Mesodermal cell (in vitro differentiated cells): ENCODE results near the gene KAT2B.

Experiments
- H3K27ac ChIP-seq: 2 replicates; pipeline ENCODE4 v1.7.0; 2013; ENCODE audit warnings: mild to moderate bottlenecking, low read depth, low read length, moderate library complexity; ENCODE audit not compliant: severe bottlenecking
- H3K36me3 ChIP-seq: 2 replicates; pipeline ENCODE4 v1.7.1; 2013; ENCODE audit warnings: mild to moderate bottlenecking, low read length, moderate library complexity; ENCODE audit not compliant: control insufficient read depth, insufficient read depth
- H3K4me1 ChIP-seq: one replicate; pipeline ENCODE4 v1.7.1; 2013; ENCODE audit warnings: mild to moderate bottlenecking, low read length; ENCODE audit not compliant: insufficient read depth, control insufficient read depth, poor library complexity, severe bottlenecking
- H3K4me3 ChIP-seq: 2 replicates; pipeline ENCODE4 v1.7.0; 2013; ENCODE audit warnings: low read length, control low read depth, mild to moderate bottlenecking; ENCODE audit not compliant: insufficient read depth, poor library complexity, severe bottlenecking; ENCODE audit errors: extremely low read depth
- H3K9me3 ChIP-seq: 2 replicates; pipeline ENCODE4 v1.7.1; 2013; ENCODE audit warnings: mild to moderate bottlenecking, low read length, moderate library complexity; ENCODE audit not compliant: control insufficient read depth
- WGBS, 2 experiments: methylation state at CpG; one replicate each; pipeline ENCODE4 v1.1.5; 2013; ENCODE audit warnings: missing lambda C conversion rate in 2 of 2; ENCODE audit not compliant: insufficient coverage in 2 of 2; 5-methylcytosine and 5-hydroxymethylcytosine counted together

KAT2B gene

DNA sequence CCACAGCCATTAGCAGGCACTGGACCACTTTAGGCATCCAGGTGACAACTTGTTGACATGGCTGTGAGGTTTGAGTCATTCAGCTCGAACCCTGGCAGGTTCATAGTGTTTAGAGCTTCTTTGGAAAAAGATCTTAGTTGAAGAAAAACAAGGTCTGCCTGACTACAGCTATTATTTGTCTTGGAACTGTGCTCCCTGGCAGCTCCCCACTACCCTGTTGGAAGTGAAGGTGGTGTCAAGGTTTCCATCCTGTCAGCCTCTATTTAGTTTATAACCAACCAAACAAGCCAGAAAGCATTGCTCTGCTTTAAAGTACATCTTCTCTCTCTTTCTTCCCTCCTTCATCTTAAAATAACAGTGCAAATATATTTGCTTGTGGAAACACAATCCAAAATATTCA is 56.8 kb downstream of the KAT2B start:
- Histone ChIP-seq H3K9me3 (no peaks in the 10 kb centered on the region), H3K36me3 (no peaks in the 10 kb centered on the region), H3K4me1 (no peaks in the 10 kb centered on the region), H3K4me3 (no peak overlapping the region), H3K27ac (no peak overlapping the region)
- WGBS, 2 experiments = 20% methylated on average over 1 of the region's 1 CpG; no CpG with 5 or more reads in 1 of the 2 experiments

DNA sequence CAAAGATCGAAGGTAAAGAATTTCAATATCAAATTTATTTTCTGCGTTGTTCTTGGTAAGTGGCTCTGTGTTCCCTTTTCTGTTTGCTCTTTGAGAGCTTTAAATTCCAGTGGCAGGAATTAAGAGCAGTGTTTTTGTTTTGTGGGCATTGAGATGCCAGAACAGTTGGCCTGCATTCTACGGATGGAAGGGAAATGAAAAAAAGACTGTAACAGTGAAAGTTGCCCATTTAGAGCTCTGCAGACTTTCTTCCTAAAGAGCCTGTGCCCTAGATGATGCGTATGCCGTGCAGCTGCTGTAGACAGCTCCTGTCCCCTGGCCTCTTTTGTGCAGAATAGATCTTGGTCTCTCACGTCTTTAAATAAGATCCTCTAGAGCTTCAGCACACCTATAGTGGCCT is 58.8 kb downstream of the KAT2B start:
- Histone ChIP-seq H3K4me3 (no peak overlapping the region), H3K9me3 (no peaks in the 10 kb centered on the region), H3K4me1 (no peaks in the 10 kb centered on the region), H3K27ac (no peak overlapping the region), H3K36me3 (no peaks in the 10 kb centered on the region)
- 79 to 86% methylated on average over 4 to 6 of the region's 6 CpGs for WGBS, 2 experiments

DNA sequence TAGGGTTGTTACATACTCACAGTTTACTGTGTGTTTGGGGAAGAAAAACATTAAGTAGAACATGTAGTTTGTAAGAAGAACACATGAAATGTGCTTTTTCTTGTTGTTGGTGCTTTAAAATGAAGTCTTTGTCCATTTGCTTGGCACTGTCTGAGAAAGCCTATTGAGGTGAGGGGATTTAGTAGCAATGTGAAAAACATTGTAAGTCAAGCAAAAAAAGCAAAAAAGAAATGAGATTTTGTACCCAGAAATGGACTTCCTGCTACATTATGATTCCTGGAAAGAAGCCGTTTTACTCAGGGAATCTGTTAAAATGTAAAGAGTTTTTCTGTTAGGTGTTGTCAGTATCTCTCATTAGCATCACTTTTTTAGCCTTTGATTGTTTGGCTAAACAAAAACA is 59.9 kb downstream of the KAT2B start:
- H3K4me1 ChIP-seq = no peaks in the 10 kb centered on the region
- no peaks in the 10 kb centered on the region for H3K36me3 ChIP-seq
- WGBS, 2 experiments = 83% methylated on average over 1 of the region's 1 CpG; no CpG with 5 or more reads in 1 of the 2 experiments
- H3K27ac ChIP-seq = no peak overlapping the region
- H3K4me3 ChIP-seq = no peak overlapping the region
- no peaks in the 10 kb centered on the region for H3K9me3 ChIP-seq

DNA sequence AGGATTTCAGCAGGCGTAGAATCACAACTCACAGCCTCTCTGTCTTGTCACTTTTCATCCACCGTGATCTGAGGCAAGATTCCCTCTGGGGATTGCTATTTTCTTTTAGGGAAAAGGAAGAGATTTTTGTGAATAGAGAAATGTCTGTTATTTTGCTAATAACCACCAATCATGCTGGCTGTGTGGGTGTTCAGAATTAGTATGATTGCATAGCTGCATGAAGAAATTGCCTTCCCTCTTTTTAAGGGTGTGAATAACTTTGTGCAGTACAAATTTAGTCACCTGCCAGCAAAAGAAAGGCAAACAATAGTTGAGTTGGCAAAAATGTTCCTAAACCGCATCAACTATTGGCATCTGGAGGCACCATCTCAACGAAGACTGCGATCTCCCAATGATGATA is 60.8 kb downstream of the KAT2B start:
- 93% methylated on average over 3 of the region's 5 CpGs; no CpG with 5 or more reads in 1 of the 2 experiments for WGBS, 2 experiments
- H3K4me1 ChIP-seq = no peaks in the 10 kb centered on the region

DNA sequence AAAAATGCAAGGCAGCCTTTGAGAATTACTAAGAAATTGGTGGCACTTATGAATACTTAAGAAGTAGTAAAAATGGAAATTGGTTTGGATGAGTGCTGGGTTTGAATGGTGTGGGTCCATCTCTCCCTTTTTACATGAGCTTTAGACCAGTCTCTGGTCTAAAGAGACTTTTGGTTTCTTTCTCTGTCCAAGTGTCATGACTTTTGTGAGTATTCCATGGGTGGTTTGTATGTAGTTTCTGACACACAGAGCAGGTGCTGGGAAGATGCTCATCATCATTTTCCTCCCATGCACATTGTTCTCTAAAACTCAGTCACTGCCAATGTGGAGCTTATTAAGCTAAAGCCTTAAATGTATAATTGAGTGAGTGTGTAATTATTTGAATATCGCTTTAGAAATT is 63.5 kb downstream of the KAT2B start:
- Histone ChIP-seq H3K4me1 (no peaks in the 10 kb centered on the region), H3K27ac (no peak overlapping the region), H3K4me3 (no peak overlapping the region), H3K36me3 (no peaks in the 10 kb centered on the region), H3K9me3 (no peaks in the 10 kb centered on the region)
- WGBS, 2 experiments = 67 to 83% methylated on average over 1 of the region's 1 CpG

More for the DNA sequence above, 60.8 kb downstream of the KAT2B start:
- H3K27ac ChIP-seq = no peak overlapping the region
- H3K36me3 ChIP-seq = no peaks in the 10 kb centered on the region
- no peaks in the 10 kb centered on the region for H3K9me3 ChIP-seq
- no peak overlapping the region for H3K4me3 ChIP-seq

DNA sequence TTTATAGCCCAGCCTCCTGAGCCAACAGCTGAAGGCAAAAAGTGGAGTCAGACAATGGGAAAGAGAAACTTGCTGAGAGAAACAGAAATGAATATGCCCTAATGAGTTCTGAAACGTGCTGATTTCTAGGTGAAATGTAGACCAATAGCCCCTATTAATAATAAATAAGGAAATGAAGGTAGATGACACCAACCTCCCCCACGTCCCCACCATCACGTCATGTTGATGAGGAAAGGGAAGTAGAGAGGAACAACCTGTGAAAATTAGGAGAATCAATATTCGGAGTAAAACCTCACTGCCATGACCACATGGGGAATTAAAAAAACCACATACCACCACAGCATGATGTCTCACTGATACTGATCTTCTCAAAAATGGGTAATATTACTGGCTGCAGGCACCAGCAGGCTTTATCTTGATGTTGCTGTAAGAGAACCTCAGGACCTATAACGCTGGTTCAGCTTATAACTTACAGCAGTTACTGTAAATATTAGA is 64.0 kb downstream of the KAT2B start:
- no peaks in the 10 kb centered on the region for H3K36me3 ChIP-seq
- no peaks in the 10 kb centered on the region for H3K4me1 ChIP-seq
- no peak overlapping the region for H3K4me3 ChIP-seq
- WGBS, 2 experiments = 86% methylated on average over 1 of the region's 5 CpGs; no CpG with 5 or more reads in 1 of the 2 experiments
- no peaks in the 10 kb centered on the region for H3K9me3 ChIP-seq
- H3K27ac ChIP-seq = no peak overlapping the region

DNA sequence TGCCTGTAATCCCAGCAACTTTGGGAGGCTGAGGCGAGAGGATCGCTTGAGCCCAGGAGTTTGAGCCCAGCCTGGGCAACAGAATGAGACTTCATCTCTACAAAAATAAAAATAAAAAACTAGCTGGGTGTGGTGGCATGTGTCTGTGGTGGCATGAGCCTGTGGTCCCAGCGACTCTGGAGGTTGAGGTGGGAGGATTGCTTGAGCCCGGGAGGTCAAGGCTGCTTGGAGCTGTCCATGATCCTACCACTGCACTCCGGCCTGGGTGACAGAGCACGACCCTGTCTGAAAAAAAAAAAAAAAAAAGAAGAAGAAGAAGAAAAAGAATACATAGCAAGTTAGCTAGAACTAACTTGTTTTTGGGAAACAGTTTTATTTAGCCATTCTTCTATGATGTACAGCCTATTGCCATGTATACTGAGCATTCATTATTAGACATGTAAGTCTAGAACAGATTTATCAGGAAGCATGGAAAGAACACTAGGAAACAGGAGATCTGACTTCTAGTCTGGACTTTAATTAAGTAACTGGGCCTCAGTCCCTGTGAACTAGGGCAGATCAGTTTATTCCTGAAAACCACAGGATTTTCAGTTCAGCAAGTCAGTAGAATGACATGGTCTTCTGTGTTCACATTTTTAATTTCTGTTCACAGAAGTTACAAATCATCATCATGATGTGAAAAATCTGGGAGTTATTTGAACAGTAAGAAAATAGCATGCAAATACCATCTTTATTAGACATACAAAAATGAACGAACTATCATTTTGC is 65.5 kb downstream of the KAT2B start:
- no peak overlapping the region for H3K27ac ChIP-seq
- H3K9me3 ChIP-seq = no peaks in the 10 kb centered on the region
- no peak overlapping the region for H3K4me3 ChIP-seq
- H3K36me3 ChIP-seq = no peaks in the 10 kb centered on the region
- H3K4me1 ChIP-seq = no peaks in the 10 kb centered on the region
- 71 to 82% methylated on average over 3 to 5 of the region's 7 CpGs for WGBS, 2 experiments

DNA sequence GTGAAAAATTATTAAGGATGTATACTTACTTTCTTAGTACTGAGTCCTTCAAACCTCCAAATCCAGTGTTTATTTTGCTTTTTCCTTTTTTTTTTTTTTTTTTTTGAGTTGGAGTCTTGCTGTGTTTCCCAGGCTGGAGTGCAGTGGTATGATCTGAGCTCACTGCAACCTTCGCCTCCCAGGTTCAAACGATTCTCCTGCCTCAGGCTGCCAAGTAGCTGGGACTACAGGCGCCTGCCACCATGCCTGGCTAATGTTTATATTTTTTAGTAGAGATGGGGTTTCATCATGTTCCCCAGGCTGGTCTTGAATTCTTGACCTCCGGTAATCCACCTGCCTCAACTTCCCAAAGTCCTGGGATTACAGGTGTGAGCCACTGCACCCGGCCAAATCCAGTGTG is 67.5 kb downstream of the KAT2B start:
- Histone ChIP-seq H3K27ac (no peak overlapping the region), H3K4me3 (no peak overlapping the region), H3K36me3 (no peaks in the 10 kb centered on the region), H3K4me1 (no peaks in the 10 kb centered on the region), H3K9me3 (no peaks in the 10 kb centered on the region)
- WGBS, 2 experiments = 90 to 100% methylated on average over 1 to 2 of the region's 5 CpGs

DNA sequence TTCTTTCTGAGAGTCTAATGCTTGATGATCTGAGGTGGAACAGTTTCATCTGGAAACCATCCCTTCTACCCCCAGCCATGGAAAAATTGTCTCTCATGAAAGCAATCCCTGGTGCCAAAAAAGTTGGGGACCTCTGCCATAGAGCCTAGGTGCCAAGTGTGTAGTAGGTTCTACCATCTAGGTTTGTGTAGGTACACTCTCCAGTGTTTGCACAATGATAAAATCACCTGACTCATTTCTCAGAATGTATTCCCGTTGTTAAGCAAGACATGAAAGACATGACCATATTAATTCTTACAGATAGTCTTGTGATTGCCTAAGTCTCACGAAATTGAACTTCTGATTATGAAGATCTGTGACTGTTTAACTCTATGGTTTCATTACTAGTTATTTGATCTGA is 68.6 kb downstream of the KAT2B start:
- WGBS, 2 experiments = no CpG with 5 or more reads among the region's 2 CpGs
- Histone ChIP-seq H3K27ac (no peak overlapping the region), H3K36me3 (no peaks in the 10 kb centered on the region), H3K4me1 (no peaks in the 10 kb centered on the region), H3K9me3 (no peaks in the 10 kb centered on the region), H3K4me3 (no peak overlapping the region)

DNA sequence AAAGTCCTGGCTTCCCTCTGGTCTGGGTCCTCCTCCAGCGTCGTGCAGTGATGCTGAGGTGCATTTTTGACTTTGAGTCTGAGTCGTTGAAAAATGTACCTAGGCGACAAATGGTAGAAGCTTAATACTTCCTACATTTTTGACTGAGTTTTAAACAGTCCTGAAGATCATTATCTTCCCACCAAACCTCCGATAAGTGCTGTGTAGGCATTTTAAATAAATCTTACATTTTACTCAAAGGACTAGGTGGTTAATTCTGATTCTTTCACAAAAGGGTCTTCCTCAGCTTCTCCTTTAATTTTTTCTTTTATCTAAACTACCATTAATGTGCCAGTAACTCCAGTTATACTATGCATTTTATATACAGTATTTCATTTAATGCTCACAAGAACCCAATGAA is 70.6 kb downstream of the KAT2B start:
- WGBS, 2 experiments = 94 to 100% methylated on average over 2 to 4 of the region's 5 CpGs
- no peak overlapping the region for H3K4me3 ChIP-seq

DNA sequence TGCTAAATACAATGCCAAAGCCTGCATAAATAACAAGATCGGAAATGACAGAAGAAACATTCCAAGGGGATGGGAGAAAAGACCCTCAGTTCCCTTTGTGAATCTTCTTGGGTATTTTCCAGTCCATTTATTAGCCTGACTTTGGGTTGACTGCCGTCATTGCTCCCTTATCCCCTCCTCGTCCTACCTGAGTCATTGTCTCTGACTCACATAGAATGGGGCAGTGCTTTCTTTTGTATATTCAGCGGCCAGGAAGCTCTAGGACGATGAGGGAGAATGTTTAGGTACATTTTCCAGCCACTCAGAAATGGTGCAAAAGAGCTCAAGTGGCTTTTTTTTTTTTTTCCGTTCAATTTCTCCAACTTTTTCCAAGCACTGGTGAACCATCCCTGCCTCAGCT is 71.6 kb downstream of the KAT2B start:
- Histone ChIP-seq H3K4me3 (no peak overlapping the region), H3K36me3 (no peaks in the 10 kb centered on the region), H3K9me3 (no peaks in the 10 kb centered on the region), H3K4me1 (no peaks in the 10 kb centered on the region), H3K27ac (no peak overlapping the region)
- WGBS, 2 experiments = 68 to 80% methylated on average over 2 to 4 of the region's 6 CpGs

More for the DNA sequence above, 70.6 kb downstream of the KAT2B start:
- Histone ChIP-seq H3K9me3 (no peaks in the 10 kb centered on the region), H3K4me1 (no peaks in the 10 kb centered on the region), H3K27ac (no peak overlapping the region), H3K36me3 (no peaks in the 10 kb centered on the region)
